SK-N-SH (cell line): ENCODE results near the gene CD200. TPM values are rescaled to one million over a fixed set of nuclear protein-coding genes. Genes with fewer than 3 reads are reported as not detected.

Source experiments
- CTCF ChIA-PET: fragments of 300-600, 350-600 bp; formaldehyde crosslinking; extraction: SDS; loops from one replicate; lab custom pipeline; 2021; lab: Yijun Ruan, JAX
- POLR2A ChIA-PET: fragments of 350-600 bp; sonication (Branson Sonifier 250); formaldehyde crosslinking; extraction: SDS; loops from one replicate; lab custom pipeline; 2020; ENCODE audit warnings: antibody characterized with exemption, inconsistent platforms; lab: Yijun Ruan, JAX
- DNase-seq: peaks from one replicate; pipeline ENCODE4 v3.0.0; 2012
- H2AFZ ChIP-seq: fragments of 200-600 bp; sonication (generic); 2 replicates; pipeline ENCODE4 v1.8.1; 2016; ENCODE audit warnings: antibody characterized with exemption, mild to moderate bottlenecking, low read depth
- H3F3A ChIP-seq: fragments of 200-600 bp; sonication (generic); replicated peaks from 2 replicates; pipeline ENCODE3; 2016; ENCODE audit warnings: antibody characterized with exemption, mild to moderate bottlenecking; ENCODE audit not compliant: insufficient read depth
- H3K27ac ChIP-seq, 2 experiments: fragments of 200-500 bp in 1 of 2; fragments of 200-600 bp in 1 of 2; sonication (Bioruptor generic) in 1 of 2; sonication (generic), shearing (Covaris generic) in 1 of 2; 2 replicates each; pipeline versions ENCODE4 v1.5.1 to v1.6.1; 2014 to 2016; ENCODE audit warnings: low read depth in 2 of 2, inconsistent platforms in 1 of 2, low read length in 1 of 2, mild to moderate bottlenecking in 1 of 2, mixed read lengths in 1 of 2
- H3K27me3 ChIP-seq: fragments of 200-600 bp; sonication (generic), shearing (Covaris generic); 2 replicates; pipeline ENCODE4 v1.6.1; 2016; ENCODE audit warnings: mixed run types; ENCODE audit not compliant: insufficient read depth
- H3K36me3 ChIP-seq, 2 experiments: fragments of 200-500 bp in 1 of 2; fragments of 200-600 bp in 1 of 2; sonication (Bioruptor generic) in 1 of 2; sonication (generic) in 1 of 2; replicated peaks in 1 of 2; 2 replicates each; pipeline versions ENCODE3 to v1.5.1; 2014 to 2016; ENCODE audit warnings: low read length in 1 of 2, mild to moderate bottlenecking in 1 of 2; ENCODE audit not compliant: insufficient read depth in 2 of 2, control insufficient read depth in 1 of 2
- H3K4me1 ChIP-seq, 2 experiments: fragments of 200-500 bp in 1 of 2; fragments of 200-600 bp in 1 of 2; sonication (Bioruptor generic) in 1 of 2; sonication (generic), shearing (Covaris generic) in 1 of 2; 2 replicates each; pipeline versions ENCODE4 v1.5.1 to v1.6.1; 2014 to 2016; ENCODE audit warnings: low read depth in 1 of 2, low read length in 1 of 2, mixed run types in 1 of 2; ENCODE audit not compliant: insufficient read depth in 2 of 2, control insufficient read depth in 1 of 2
- H3K4me2 ChIP-seq: fragments of 200-600 bp; sonication (generic), shearing (Covaris generic); 2 replicates; pipeline ENCODE4 v1.6.1; 2017; ENCODE audit warnings: mixed run types
- H3K4me3 ChIP-seq, 2 experiments: fragments of 200-500 bp in 1 of 2; fragments of 200-600 bp in 1 of 2; sonication (Bioruptor generic) in 1 of 2; sonication (generic), shearing (Covaris generic) in 1 of 2; 2 replicates each; pipeline versions ENCODE4 v1.5.1 to v1.8.1; 2014 to 2016; ENCODE audit warnings: low read depth in 2 of 2, inconsistent platforms in 1 of 2, low read length in 1 of 2, mild to moderate bottlenecking in 1 of 2, mixed read lengths in 1 of 2, moderate library complexity in 1 of 2
- H3K79me2 ChIP-seq: fragments of 200-600 bp; sonication (generic); 2 replicates; pipeline ENCODE4 v1.8.1; 2017; ENCODE audit warnings: mild to moderate bottlenecking; ENCODE audit not compliant: insufficient read depth
- H3K9ac ChIP-seq: fragments of 200-600 bp; sonication (generic); 2 replicates; pipeline ENCODE4 v1.6.1; 2017; ENCODE audit warnings: mixed run types
- H3K9me2 ChIP-seq: fragments of 200-600 bp; sonication (generic); 2 replicates; pipeline ENCODE4 v1.6.1; 2017; ENCODE audit warnings: mixed run types
- H3K9me3 ChIP-seq: fragments of 200-600 bp; sonication (generic); 2 replicates; pipeline ENCODE4 v1.6.1; 2017; ENCODE audit warnings: mixed run types, mild to moderate bottlenecking, moderate library complexity
- H4K20me1 ChIP-seq: fragments of 200-600 bp; sonication (generic); 2 replicates; pipeline ENCODE4 v1.6.1; 2017; ENCODE audit warnings: mild to moderate bottlenecking, mixed run types; ENCODE audit not compliant: insufficient read depth
- CHD2 ChIP-seq: fragments of 150-350 bp; IDR thresholded peaks from 2 replicates; pipeline ENCODE4 v1.6.1; 2018; ENCODE audit warnings: low read length; ENCODE audit not compliant: partially characterized antibody
- CTCF ChIP-seq: fragments of 200-600 bp; sonication (generic); IDR thresholded peaks from 2 replicates; pipeline ENCODE4 v1.6.1; 2017; ENCODE audit warnings: antibody characterized with exemption, mild to moderate bottlenecking, moderate library complexity
- ELF1 ChIP-seq: IDR thresholded peaks from 2 replicates; pipeline ENCODE4 v1.4.0; 2012
- EZH2phosphoT487 ChIP-seq: fragments of 200-600 bp; sonication (generic); IDR thresholded peaks from 2 replicates; pipeline ENCODE4 v1.6.1; 2017; ENCODE audit warnings: low read depth, mixed run types, mild to moderate bottlenecking, antibody characterized with exemption, moderate library complexity, borderline replicate concordance
- FOXJ3 ChIP-seq: sonication (generic); formaldehyde crosslinking; IDR thresholded peaks from 2 replicates; pipeline ENCODE4 v1.5.1; 2020; ENCODE audit warnings: mild to moderate bottlenecking, missing genetic modification reagents
- JUND ChIP-seq: IDR thresholded peaks from 2 replicates; pipeline ENCODE4 v1.4.0; 2012
- MAX ChIP-seq: IDR thresholded peaks from 2 replicates; pipeline ENCODE4 v1.4.0; 2012; ENCODE audit warnings: low read depth
- MEF2A ChIP-seq: IDR thresholded peaks from 2 replicates; pipeline ENCODE4 v1.4.0; 2012; ENCODE audit warnings: low read depth, borderline replicate concordance
- MXI1 ChIP-seq: IDR thresholded peaks from 2 replicates; pipeline ENCODE4 v1.6.1; 2012; ENCODE audit warnings: mild to moderate bottlenecking, low read depth, low read length, improper control_type of control experiment
- NRF1 ChIP-seq: IDR thresholded peaks from 2 replicates; pipeline ENCODE4 v1.6.1; 2012; ENCODE audit warnings: low read depth, mild to moderate bottlenecking, low read length
- PBX3 ChIP-seq: IDR thresholded peaks from 2 replicates; pipeline ENCODE4; 2012
- RAD21 ChIP-seq: IDR thresholded peaks from 2 replicates; pipeline ENCODE4 v1.6.1; 2012; ENCODE audit warnings: mild to moderate bottlenecking, low read length
- RCOR1 ChIP-seq: fragments of 150-350 bp; IDR thresholded peaks from 2 replicates; pipeline ENCODE4 v1.6.1; 2017; ENCODE audit warnings: antibody characterized with exemption, low read length
- RXRA ChIP-seq: IDR thresholded peaks from 2 replicates; pipeline ENCODE4 v1.4.0; 2012; ENCODE audit warnings: low read depth, mild to moderate bottlenecking, borderline replicate concordance
- SIN3A ChIP-seq: IDR thresholded peaks from 2 replicates; pipeline ENCODE4 v1.6.1; 2012; ENCODE audit warnings: low read depth, mild to moderate bottlenecking, low read length, moderate library complexity, borderline replicate concordance
- SMC3 ChIP-seq: IDR thresholded peaks from 2 replicates; pipeline ENCODE4 v1.6.1; 2012; ENCODE audit warnings: low read depth, low read length, improper control_type of control experiment
- TCF12 ChIP-seq: IDR thresholded peaks from 2 replicates; pipeline ENCODE4 v1.4.0; 2012
- TEAD4 ChIP-seq: IDR thresholded peaks from 2 replicates; pipeline ENCODE4 v1.4.0; 2012; ENCODE audit warnings: mild to moderate bottlenecking, borderline replicate concordance; ENCODE audit not compliant: insufficient read depth
- USF1 ChIP-seq: IDR thresholded peaks from 2 replicates; pipeline ENCODE4 v1.4.0; 2012; ENCODE audit warnings: low read depth, borderline replicate concordance
- USF2 ChIP-seq: fragments of 150-350 bp; IDR thresholded peaks from 2 replicates; pipeline ENCODE4 v1.6.1; 2017; ENCODE audit warnings: antibody characterized with exemption, low read length, low read depth, borderline replicate concordance
- YY1 ChIP-seq: IDR thresholded peaks from 2 replicates; pipeline ENCODE4 v1.4.0; 2012; ENCODE audit warnings: low read depth, mild to moderate bottlenecking
- ZBTB33 ChIP-seq: IDR thresholded peaks from 2 replicates; pipeline ENCODE4 v1.4.0; 2012; ENCODE audit warnings: low read depth, borderline replicate concordance
- WGBS: methylation state at CpG from one replicate; pipeline ENCODE4 v1.1.6; 2017; ENCODE audit warnings: low lambda C conversion rate; 5-methylcytosine and 5-hydroxymethylcytosine counted together
- polyA plus RNA-seq, 3 experiments: library from polyadenylated mRNA; depleted of rRNA; stranded (reverse); fragments of >200 nt; gene quantifications; 2 replicates each; pipeline ENCODE4 v1.2.3, GENCODE V29; 2012

The CD200 gene
- polyA plus RNA-seq, 1 of the 3 experiments (the other 2 are of a cell fraction) = 1.1 TPM

- TF ChIP-seq CTCF (peak; percentile 78), USF1 (no peak), TEAD4 (no peak), USF2 (no peak), SIN3A (no peak), MEF2A (no peak), TCF12 (no peak), RXRA (no peak), RCOR1 (0 out of 2 replicates have a peak, but pooled peaks have one; percentile 32), SMC3 (peak; percentile 88), CHD2 (no peak), MXI1 (no peak), ELF1 (no peak), EZH2phosphoT487 (no peak), FOXJ3 (CRISPR knock-in tag) (no peak), PBX3 (no peak)
These were observed 5.5 kb upstream of the CD200 start (continued) for GRCh38 chr3:112327371-112327951.

- peaks cover 0 to 2% of the 10 kb centered on the region in 2 experiments; a peak in 2 of 4 replicates for H3K4me1 ChIP-seq
- ChIA-PET CTCF (interaction anchor here (1.2 to 2.9 kb wide), 3 partner anchors 28 to 210 kb away, joined by 4 to 19 read pairs (median 5); no protein-coding TSS in a partner anchor), POLR2A (no interaction called here)
- no peak overlapping the region for H2AFZ ChIP-seq
- H4K20me1 ChIP-seq = no peaks in the 10 kb centered on the region
- no peaks in the 10 kb centered on the region for H3K9me2 ChIP-seq
- H3K27me3 ChIP-seq = no peaks in the 10 kb centered on the region; the same call in 1 of the 2 replicates
- no peak overlapping the region for H3K4me2 ChIP-seq
- no peaks in the 10 kb centered on the region for H3K79me2 ChIP-seq
- no peaks in the 10 kb centered on the region for H3K36me3 ChIP-seq
- no peak overlapping the region for H3K9ac ChIP-seq
- H3K9me3 ChIP-seq = no peaks in the 10 kb centered on the region
- DNase-seq = no peak
- H3K4me3 ChIP-seq = no peak overlapping the region
- no peaks in the 10 kb centered on the region for H3F3A ChIP-seq
- 88% methylated on average over 4 of the region's 4 CpGs for WGBS
- H3K27ac ChIP-seq = no peak overlapping the region
- TF ChIP-seq RAD21 (no peak), USF1 (no peak), USF2 (no peak), MAX (no peak), YY1 (no peak), SMC3 (no peak), NRF1 (no peak), TEAD4 (no peak), CHD2 (no peak), ZBTB33 (no peak), MEF2A (no peak), ELF1 (no peak), JUND (no peak), TCF12 (no peak)
These were observed 1.1 kb upstream of the CD200 start for GRCh38 chr3:112331851-112332250.
